BLaER1 (cell line): ENCODE measurements around the gene FBXL20.
"Not testable (repeated sequence)": the region's sequence is repeated elsewhere in the genome, so short reads cannot be mapped to it uniquely, and the experiment has no call there.

ENCODE experiments used
- H3K27ac ChIP-seq: shearing (Covaris generic); formaldehyde crosslinking; 2 replicates; pipeline ENCODE4 v1.8.1; 2022
- H3K27me3 ChIP-seq: shearing (Covaris generic); formaldehyde crosslinking; 2 replicates; pipeline ENCODE4 v1.8.1; 2022
- H3K36me3 ChIP-seq: shearing (Covaris generic); formaldehyde crosslinking; 2 replicates; pipeline ENCODE4 v1.8.1; 2022
- H3K4me1 ChIP-seq: shearing (Covaris generic); formaldehyde crosslinking; 2 replicates; pipeline ENCODE4 v1.8.1; 2022
- H3K4me2 ChIP-seq: shearing (Covaris generic); formaldehyde crosslinking; 2 replicates; pipeline ENCODE4 v1.8.1; 2022
- H3K4me3 ChIP-seq: shearing (Covaris generic); formaldehyde crosslinking; 2 replicates; pipeline ENCODE4 v1.8.1; 2022
- H3K9ac ChIP-seq: shearing (Covaris generic); formaldehyde crosslinking; 2 replicates; pipeline ENCODE4 v1.8.1; 2022
- H3K9me3 ChIP-seq: shearing (Covaris generic); formaldehyde crosslinking; 2 replicates; pipeline ENCODE4 v1.8.1; 2022
- H4K20me1 ChIP-seq: shearing (Covaris generic); formaldehyde crosslinking; 2 replicates; pipeline ENCODE4 v1.8.1; 2022
- Cebpa-rat ChIP-seq: shearing (Covaris generic); IDR thresholded peaks from 2 replicates; pipeline ENCODE4 v1.8.1; 2022

Gene FBXL20, protein sequence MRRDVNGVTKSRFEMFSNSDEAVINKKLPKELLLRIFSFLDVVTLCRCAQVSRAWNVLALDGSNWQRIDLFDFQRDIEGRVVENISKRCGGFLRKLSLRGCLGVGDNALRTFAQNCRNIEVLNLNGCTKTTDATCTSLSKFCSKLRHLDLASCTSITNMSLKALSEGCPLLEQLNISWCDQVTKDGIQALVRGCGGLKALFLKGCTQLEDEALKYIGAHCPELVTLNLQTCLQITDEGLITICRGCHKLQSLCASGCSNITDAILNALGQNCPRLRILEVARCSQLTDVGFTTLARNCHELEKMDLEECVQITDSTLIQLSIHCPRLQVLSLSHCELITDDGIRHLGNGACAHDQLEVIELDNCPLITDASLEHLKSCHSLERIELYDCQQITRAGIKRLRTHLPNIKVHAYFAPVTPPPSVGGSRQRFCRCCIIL

DNA sequence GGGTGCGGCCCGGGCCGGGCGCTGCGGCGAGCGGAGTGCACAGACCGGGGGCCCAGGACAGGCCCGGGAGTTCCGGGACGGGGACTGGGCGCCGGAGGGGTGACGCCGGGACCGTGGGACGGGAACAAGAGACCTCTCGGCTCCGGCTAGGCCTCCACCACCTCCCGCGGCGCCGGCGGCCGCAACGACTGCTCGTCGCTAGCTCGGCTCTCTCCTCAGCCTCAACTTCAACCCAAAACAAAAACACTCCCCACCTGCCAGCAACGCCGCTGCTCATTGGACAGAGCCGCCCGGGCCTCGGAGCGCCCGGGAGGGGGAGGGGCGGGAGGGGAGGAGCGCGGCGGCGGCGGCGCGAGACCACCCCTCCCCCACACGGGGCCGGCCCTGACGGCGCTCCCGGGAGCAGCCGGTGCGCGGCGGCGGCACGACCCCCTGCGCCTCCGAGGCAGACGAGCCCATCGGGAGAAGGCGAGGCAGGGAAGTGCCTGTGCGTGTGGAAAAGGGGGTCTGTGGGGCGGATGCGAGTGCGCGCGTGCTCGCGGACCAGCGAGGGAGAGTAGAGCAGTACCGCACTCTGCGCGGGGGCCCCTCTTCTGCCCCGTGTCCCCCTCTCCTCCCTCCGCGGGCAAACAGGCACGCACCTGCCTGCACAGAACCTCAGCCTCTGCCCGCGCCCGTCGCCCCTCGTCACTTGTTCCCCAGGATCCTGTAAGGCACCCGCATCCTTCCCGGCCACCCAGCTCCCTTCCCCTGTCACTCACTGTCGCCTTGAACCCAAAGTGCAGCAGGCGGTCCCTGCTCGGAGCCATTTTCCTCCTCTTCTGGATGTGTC is at the start of gene FBXL20:
TSS of gene FBXL20 (minus strand) at position 215 of the 832 bp plus-strand sequence. CDS start 224 bp downstream, outside the sequence.
- TF ChIP-seq Cebpa-rat: no peak
- peaks cover 21% of the 10 kb centered on the region for H3K4me1 ChIP-seq
- H4K20me1 ChIP-seq: peaks cover 86% of the 10 kb centered on the region
- peak within 1 kb of the TSS; percentile 94 for H3K9ac ChIP-seq
- no peaks in the 10 kb centered on the region for H3K9me3 ChIP-seq
- no peaks in the 10 kb centered on the region for H3K27me3 ChIP-seq
- peak within 1 kb of the TSS; percentile 94 for H3K4me3 ChIP-seq
- peak within 1 kb of the TSS; percentile 93 for H3K4me2 ChIP-seq
- peaks cover 18% of the 10 kb centered on the region for H3K36me3 ChIP-seq
- H3K27ac ChIP-seq: peak within 1 kb of the TSS; percentile 81

DNA sequence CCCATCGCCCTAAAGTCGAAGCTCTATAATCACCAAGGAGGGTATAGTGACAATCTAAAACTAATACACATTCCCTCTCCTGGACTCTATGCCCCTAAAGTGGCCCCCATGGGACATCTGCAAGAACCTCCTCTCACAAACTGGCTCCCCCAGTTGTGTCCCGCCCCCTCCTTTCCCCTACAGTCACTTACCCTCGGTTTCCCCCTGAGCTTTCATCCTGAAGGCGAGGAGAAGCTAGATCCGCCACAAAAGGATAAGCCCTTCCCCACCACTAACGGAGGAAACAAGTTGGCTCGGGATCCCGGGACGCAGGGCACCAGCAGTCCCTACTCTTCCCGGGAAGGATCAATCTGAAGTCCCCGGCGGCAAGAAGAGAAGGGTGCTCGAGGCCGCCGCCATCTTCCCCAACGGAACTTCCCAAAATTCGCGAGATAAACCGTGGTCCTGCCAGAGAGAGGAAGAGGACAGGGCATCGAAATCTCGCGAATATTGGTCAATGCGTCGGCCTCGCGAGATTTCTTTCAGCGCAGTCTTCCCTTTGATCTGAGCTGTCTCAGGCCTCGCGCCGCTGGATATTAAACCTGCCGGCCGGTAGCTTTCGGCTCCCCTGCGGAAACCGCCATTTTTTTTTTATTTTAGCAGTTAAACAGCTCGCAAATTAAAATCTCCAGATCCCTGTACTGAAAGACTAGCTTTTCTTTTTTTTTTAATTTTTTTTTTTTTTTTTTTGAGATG is 49.6 kb upstream of the FBXL20 start, which contains the start of gene MED1:
TSS of gene MED1 (minus strand) at position 417 of the 735 bp plus-strand sequence. CDS start at position 216, 201 bp downstream.
- Histone ChIP-seq H3K9me3 (no peaks in the 10 kb centered on the region), H3K27ac (peak within 1 kb of the TSS; percentile 94), H3K4me3 (peak within 1 kb of the TSS; percentile 79), H3K4me2 (peak within 1 kb of the TSS; percentile 89), H3K36me3 (peaks cover 31% of the 10 kb centered on the region), H3K4me1 (peaks cover 33% of the 10 kb centered on the region), H3K27me3 (no peaks in the 10 kb centered on the region), H4K20me1 (peaks cover 39% of the 10 kb centered on the region), H3K9ac (peak within 1 kb of the TSS; percentile 95)
- TF ChIP-seq Cebpa-rat: no peak

DNA sequence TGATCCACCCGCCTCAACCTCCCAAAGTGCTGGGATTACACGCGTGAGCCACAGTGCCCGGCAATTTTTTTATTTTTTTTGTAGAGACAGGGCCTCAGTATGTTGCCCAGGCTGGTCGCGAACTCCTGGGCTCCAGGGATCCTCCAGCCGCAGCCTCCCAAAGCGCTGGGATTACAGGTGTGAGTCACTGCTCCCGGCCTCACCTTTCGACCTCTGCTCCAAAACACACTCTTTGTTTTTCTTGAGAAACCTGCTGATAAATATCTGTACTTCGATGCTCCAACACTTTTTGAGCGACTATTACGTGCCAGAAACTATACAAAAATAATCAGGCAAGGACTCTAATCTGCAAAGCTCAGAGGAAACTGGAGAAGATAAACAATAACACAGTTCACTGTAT is 48.6 kb upstream of the FBXL20 start:
- H3K4me3 ChIP-seq: peak overlapping the region; percentile 79
- H4K20me1 ChIP-seq: peaks cover 48% of the 10 kb centered on the region
- peak overlapping the region; percentile 95 for H3K9ac ChIP-seq
- H3K4me1 ChIP-seq: peaks cover 33% of the 10 kb centered on the region
- H3K27me3 ChIP-seq: no peaks in the 10 kb centered on the region
- no peak for TF ChIP-seq Cebpa-rat
- peaks cover 40% of the 10 kb centered on the region for H3K36me3 ChIP-seq
- H3K9me3 ChIP-seq: no peaks in the 10 kb centered on the region
- peak overlapping the region; percentile 89 for H3K4me2 ChIP-seq
- H3K27ac ChIP-seq: no peak overlapping the region

DNA sequence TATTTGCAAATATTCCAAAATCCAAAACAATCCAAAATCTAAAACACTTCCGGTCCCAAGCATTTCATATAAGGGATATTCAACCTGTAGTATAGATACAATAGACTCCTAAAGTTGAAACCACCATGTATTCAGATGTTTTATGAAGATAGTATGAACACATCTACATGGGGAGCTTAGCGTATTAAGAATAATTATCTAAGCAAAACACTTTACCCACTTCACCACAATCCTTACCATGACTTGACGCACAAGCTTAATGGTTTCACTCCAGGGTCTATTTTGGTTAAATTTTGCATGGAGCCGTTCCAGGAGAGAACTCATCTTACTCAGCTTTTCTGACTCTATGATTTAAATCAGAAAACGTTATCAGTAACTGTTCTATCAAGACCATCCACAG is 46.1 kb upstream of the FBXL20 start:
- Histone ChIP-seq H3K36me3 (peaks cover 65% of the 10 kb centered on the region), H3K9ac (no peak overlapping the region), H3K4me1 (peaks cover 33% of the 10 kb centered on the region), H3K4me3 (no peak overlapping the region), H3K27ac (no peak overlapping the region), H3K4me2 (no peak overlapping the region), H3K9me3 (no peaks in the 10 kb centered on the region), H4K20me1 (peaks cover 65% of the 10 kb centered on the region), H3K27me3 (no peaks in the 10 kb centered on the region)
- TF ChIP-seq Cebpa-rat: no peak

DNA sequence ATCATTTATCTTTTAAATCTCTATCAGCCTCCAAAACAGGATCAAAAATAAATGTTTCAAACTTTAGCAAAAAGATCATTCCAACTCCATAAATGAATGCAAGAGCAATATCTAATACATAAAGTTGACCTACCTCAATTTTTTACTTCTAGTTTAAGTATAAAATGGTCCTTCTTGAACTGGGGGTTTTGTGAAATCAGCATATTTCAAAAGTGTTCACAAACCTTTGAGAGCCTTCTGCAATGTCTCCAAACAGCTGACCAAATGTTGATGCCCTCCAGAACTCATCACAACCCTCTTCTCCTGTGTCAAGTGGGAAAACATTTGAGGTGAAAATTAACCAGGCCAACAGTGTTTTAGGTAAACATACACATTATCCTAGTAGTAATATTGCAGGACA is 41.9 kb upstream of the FBXL20 start:
- no peak for TF ChIP-seq Cebpa-rat
- Histone ChIP-seq H3K36me3 (peaks cover 98% of the 10 kb centered on the region), H4K20me1 (peaks cover 68% of the 10 kb centered on the region), H3K4me1 (peaks cover 4% of the 10 kb centered on the region), H3K27ac (no peak overlapping the region), H3K27me3 (no peaks in the 10 kb centered on the region), H3K4me3 (no peak overlapping the region), H3K9me3 (no peaks in the 10 kb centered on the region), H3K9ac (no peak overlapping the region), H3K4me2 (no peak overlapping the region)

DNA sequence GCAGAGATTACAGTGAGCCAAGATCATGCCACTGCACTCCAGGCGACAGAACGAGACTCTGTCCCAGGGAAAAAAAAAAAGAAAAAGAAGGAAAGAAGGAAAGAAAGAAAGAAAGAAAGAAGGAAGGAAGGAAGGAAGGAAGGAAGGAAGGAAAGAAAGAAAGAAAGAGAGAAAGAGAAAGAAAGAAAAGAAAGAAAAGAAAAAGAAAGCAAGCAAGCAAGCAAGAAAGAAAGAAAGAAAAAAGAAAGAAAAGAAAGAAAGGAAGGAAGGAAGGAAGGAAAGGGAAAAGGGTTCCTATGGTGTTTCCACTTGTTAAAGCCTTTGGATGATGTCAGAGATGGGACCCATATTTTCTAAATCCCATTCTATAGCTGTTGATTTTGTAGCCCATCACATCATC is 38.4 kb upstream of the FBXL20 start:
- not testable (repeated sequence) for H3K4me2 ChIP-seq, H3K9me3 ChIP-seq, H3K4me1 ChIP-seq, H3K27me3 ChIP-seq, H3K9ac ChIP-seq, H3K27ac ChIP-seq, H3K4me3 ChIP-seq
- H3K36me3 ChIP-seq: peaks cover 100% of the 10 kb centered on the region
- H4K20me1 ChIP-seq: peaks cover 48% of the 10 kb centered on the region

DNA sequence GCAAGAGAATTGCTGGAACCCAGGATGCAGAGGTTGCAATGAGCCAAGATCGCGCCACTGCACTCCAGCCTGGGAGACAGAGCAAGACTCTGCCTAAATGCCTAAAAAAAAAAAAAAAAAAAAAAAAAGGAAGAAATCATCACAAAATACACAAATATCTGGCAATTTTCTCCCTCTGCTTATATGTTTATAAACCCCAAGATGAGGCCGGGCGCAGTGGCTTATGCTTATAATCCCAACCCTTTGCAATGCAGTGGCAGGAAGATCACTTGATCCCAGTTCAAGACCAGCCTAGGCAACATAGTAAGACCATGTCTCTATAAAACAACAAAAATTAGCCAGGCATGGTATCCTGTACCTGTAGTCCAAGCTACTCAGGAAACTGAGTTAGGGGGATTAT is 28.2 kb upstream of the FBXL20 start:
- no peak for TF ChIP-seq Cebpa-rat
- Histone ChIP-seq H4K20me1 (peaks cover 6% of the 10 kb centered on the region), H3K27me3 (no peaks in the 10 kb centered on the region), H3K9ac (no peak overlapping the region), H3K4me2 (no peak overlapping the region), H3K4me3 (no peak overlapping the region), H3K27ac (no peak overlapping the region), H3K4me1 (no peaks in the 10 kb centered on the region), H3K36me3 (peaks cover 100% of the 10 kb centered on the region), H3K9me3 (no peaks in the 10 kb centered on the region)

DNA sequence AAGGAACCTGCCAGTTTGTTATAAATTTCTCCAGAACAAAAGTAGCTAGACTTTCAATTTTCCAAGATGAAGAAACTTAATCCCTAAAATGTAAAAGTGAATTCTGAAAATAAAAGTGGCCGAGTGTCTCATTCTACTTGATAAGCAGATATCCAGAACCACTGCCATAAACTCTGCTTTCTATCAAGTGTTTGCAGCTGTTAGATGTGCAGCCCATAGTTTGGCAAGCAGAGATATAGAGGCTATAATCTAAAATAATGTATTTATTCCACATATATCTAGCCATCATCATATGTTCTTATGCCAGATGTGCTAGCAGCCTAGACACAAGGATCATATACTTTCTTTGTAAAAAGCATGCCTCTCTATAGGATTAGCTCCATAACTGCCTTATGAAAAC is 14.7 kb upstream of the FBXL20 start:
- peaks cover 98% of the 10 kb centered on the region for H3K36me3 ChIP-seq
- no peaks in the 10 kb centered on the region for H3K4me1 ChIP-seq
- TF ChIP-seq Cebpa-rat: no peak
- no peaks in the 10 kb centered on the region for H3K27me3 ChIP-seq
- H3K9ac ChIP-seq: no peak overlapping the region
- peaks cover 16% of the 10 kb centered on the region; the same call in 1 of the 2 replicates for H4K20me1 ChIP-seq
- H3K9me3 ChIP-seq: no peaks in the 10 kb centered on the region
- no peak overlapping the region for H3K27ac ChIP-seq
- H3K4me2 ChIP-seq: no peak overlapping the region
- no peak overlapping the region for H3K4me3 ChIP-seq

DNA sequence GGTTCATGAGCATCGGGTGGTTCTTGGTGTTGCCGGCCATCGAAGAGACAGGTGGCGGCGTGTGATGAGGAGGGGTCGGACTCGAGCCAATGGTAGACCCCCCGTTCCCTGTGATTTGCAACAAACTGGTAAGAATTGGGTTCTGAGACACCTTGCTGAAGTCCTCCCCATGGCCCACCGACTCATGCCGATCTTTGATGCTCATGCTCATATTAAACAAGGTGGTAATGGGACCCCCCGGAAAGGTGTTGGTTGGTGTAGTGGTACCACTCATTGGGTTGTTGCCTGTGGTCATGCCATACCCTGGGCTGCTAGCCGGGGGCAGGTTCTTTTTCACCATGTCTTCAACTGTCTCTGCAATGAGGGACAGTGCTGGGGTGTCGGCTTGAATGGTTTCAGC is 8.9 kb upstream of the FBXL20 start:
- H3K9ac ChIP-seq: no peak overlapping the region
- no peak overlapping the region for H3K27ac ChIP-seq
- H3K36me3 ChIP-seq: peaks cover 98% of the 10 kb centered on the region
- H3K4me1 ChIP-seq: no peaks in the 10 kb centered on the region
- peaks cover 37% of the 10 kb centered on the region for H4K20me1 ChIP-seq
- no peak for TF ChIP-seq Cebpa-rat
- H3K4me3 ChIP-seq: no peak overlapping the region
- H3K4me2 ChIP-seq: no peak overlapping the region
- no peaks in the 10 kb centered on the region for H3K9me3 ChIP-seq
- no peaks in the 10 kb centered on the region for H3K27me3 ChIP-seq
